ENCODE measurements around the gene TOP2B.

DNA sequence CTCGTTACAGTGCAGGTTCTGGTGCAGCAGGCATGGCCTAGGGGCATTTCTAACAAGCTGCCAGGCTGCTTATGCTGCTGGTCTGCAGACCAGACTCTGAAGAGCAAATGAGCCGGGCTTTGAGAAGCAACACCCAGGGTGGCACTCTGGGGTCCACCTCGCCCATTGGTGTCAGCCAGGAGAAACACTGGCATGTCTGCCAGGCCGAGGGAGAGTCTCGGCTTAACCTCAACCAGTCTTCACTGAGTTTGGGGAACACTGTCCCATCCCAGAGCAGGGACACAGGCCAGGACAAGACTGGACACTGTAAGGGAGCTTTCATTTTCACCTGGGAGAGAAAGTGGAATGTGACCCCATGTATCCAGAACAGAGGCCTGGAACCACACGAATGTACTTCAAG lies 93.4 kb downstream of the TOP2B start:
- TF ChIP-seq BCL6 (CRISPR knock-in tag; IDR thresholded peaks at IDR 0.05), result no peak
- TF ChIP-seq NFATC3 (IDR thresholded peaks at IDR 0.05), result no peak
- TF ChIP-seq ZNF239 (CRISPR knock-in tag; IDR thresholded peaks at IDR 0.05), result no peak
- TF ChIP-seq ZNF12 (CRISPR knock-in tag; IDR thresholded peaks at IDR 0.05), result no peak
- no peak for TF ChIP-seq MLX (CRISPR knock-in tag; conservative IDR thresholded peaks at IDR 0.05)
- TF ChIP-seq KLF16 (IDR thresholded peaks at IDR 0.05), result no peak
- no peak for TF ChIP-seq ZKSCAN1 (IDR thresholded peaks at IDR 0.05; ENCODE audit: low read depth, low read length)
- TF ChIP-seq POLR2AphosphoS5 (IDR thresholded peaks at IDR 0.05; ENCODE audit: control insufficient read depth, insufficient read depth, low read depth, low read length), result no peak
- no peak for TF ChIP-seq FOXP1 (CRISPR knock-in tag; IDR thresholded peaks at IDR 0.05)
- no peak for TF ChIP-seq ZNF551 (CRISPR knock-in tag; IDR thresholded peaks at IDR 0.05)
- TF ChIP-seq SMAD4 (CRISPR knock-in tag; conservative IDR thresholded peaks at IDR 0.05), result no peak
